OCI-LY3 (cell line): ENCODE results near the gene MTHFSD.

Source experiments
- H2AFZ ChIP-seq: fragments of 200-600, 300-600 bp; shearing (Covaris generic); 2 replicates; pipeline ENCODE4 v1.6.0; 2014; ENCODE audit warnings: antibody characterized with exemption, low read depth, low read length
- H3K27ac ChIP-seq: fragments of 200-600, 300-600 bp; sonication (generic); 2 replicates; pipeline ENCODE4 v1.5.1; 2014; ENCODE audit warnings: mild to moderate bottlenecking, low read length, moderate library complexity, mixed read lengths
- H3K27me3 ChIP-seq: fragments of 200-600, 300-600 bp; sonication (generic); 2 replicates; pipeline ENCODE4 v1.6.1; 2014; ENCODE audit warnings: low read depth, low read length, mixed read lengths
- H3K36me3 ChIP-seq: fragments of 200-600, 300-600 bp; sonication (generic); replicated peaks from 2 replicates; pipeline ENCODE3; 2014; ENCODE audit warnings: low read depth, low read length, mixed read lengths
- H3K4me1 ChIP-seq: fragments of 300-600, 200-600 bp; sonication (generic); 2 replicates; pipeline ENCODE4 v1.6.1; 2014; ENCODE audit warnings: low read length, mixed read lengths
- H3K4me2 ChIP-seq: fragments of 200-600, 300-600 bp; sonication (generic); 2 replicates; pipeline ENCODE4 v1.6.1; 2014; ENCODE audit warnings: low read length, mixed read lengths
- H3K4me3 ChIP-seq: fragments of 300-600, 200-600 bp; sonication (generic); 2 replicates; pipeline ENCODE4 v1.5.1; 2014; ENCODE audit warnings: antibody characterized with exemption, mild to moderate bottlenecking, low read length, moderate library complexity
- H3K79me2 ChIP-seq: fragments of 300-600, 200-600 bp; shearing (Covaris generic); 2 replicates; pipeline ENCODE4 v1.6.1; 2014; ENCODE audit warnings: mild to moderate bottlenecking, low read length, mixed read lengths
- H3K9ac ChIP-seq: fragments of 300-600, 200-600 bp; shearing (Covaris generic); 2 replicates; pipeline ENCODE4 v1.6.0; 2014; ENCODE audit warnings: mild to moderate bottlenecking, low read length, moderate library complexity
- H3K9me3 ChIP-seq: fragments of 200-600, 300-600 bp; shearing (Covaris generic); 2 replicates; pipeline ENCODE4 v1.6.1; 2014; ENCODE audit warnings: low read length, mixed read lengths; ENCODE audit not compliant: insufficient read depth
- H4K20me1 ChIP-seq: fragments of 200-600, 300-600 bp; sonication (generic); 2 replicates; pipeline ENCODE4 v1.6.1; 2016; ENCODE audit warnings: low read length, mixed read lengths; ENCODE audit not compliant: insufficient read depth
- CTCF ChIP-seq: fragments of 200-600, 300-600 bp; sonication (generic); IDR thresholded peaks from 2 replicates; pipeline ENCODE4 v1.5.1; 2014; ENCODE audit warnings: antibody characterized with exemption, low read length, low read depth
- EZH2phosphoT487 ChIP-seq: fragments of 200-600 bp; shearing (Covaris generic); IDR thresholded peaks from 2 replicates; pipeline ENCODE4 v1.6.1; 2018; ENCODE audit warnings: antibody characterized with exemption, mixed run types, low read depth

Gene MTHFSD

GRCh38 chr16:86513471-86514277 is 41.4 kb downstream of the MTHFSD start:
- no peak for TF ChIP-seq EZH2phosphoT487
- TF ChIP-seq CTCF = no peak
- Histone ChIP-seq H3K79me2 (no peaks in the 10 kb centered on the region), H3K9me3 (no peaks in the 10 kb centered on the region), H4K20me1 (no peaks in the 10 kb centered on the region), H2AFZ (no peak overlapping the region), H3K27ac (no peak overlapping the region), H3K4me1 (no peaks in the 10 kb centered on the region), H3K4me3 (no peak overlapping the region), H3K27me3 (no peaks in the 10 kb centered on the region), H3K9ac (no peak overlapping the region), H3K36me3 (no peaks in the 10 kb centered on the region), H3K4me2 (no peak overlapping the region)

GRCh38 chr16:86512860-86513470 is 42.1 kb downstream of the MTHFSD start:
- Histone ChIP-seq H3K27me3 (no peaks in the 10 kb centered on the region), H3K4me3 (no peak overlapping the region), H3K9ac (no peak overlapping the region), H3K27ac (no peak overlapping the region), H3K9me3 (no peaks in the 10 kb centered on the region), H3K79me2 (no peaks in the 10 kb centered on the region), H2AFZ (no peak overlapping the region), H3K36me3 (no peaks in the 10 kb centered on the region), H3K4me1 (no peaks in the 10 kb centered on the region), H4K20me1 (no peaks in the 10 kb centered on the region), H3K4me2 (no peak overlapping the region)
- TF ChIP-seq CTCF = no peak
- TF ChIP-seq EZH2phosphoT487 = no peak

- Histone ChIP-seq H3K4me3 (no peak overlapping the region), H3K79me2 (no peaks in the 10 kb centered on the region), H3K4me1 (no peaks in the 10 kb centered on the region), H3K27me3 (no peaks in the 10 kb centered on the region), H2AFZ (no peak overlapping the region), H3K36me3 (no peaks in the 10 kb centered on the region), H3K4me2 (no peak overlapping the region), H3K9me3 (no peaks in the 10 kb centered on the region), H4K20me1 (no peaks in the 10 kb centered on the region), H3K27ac (no peak overlapping the region), H3K9ac (no peak overlapping the region)
- TF ChIP-seq CTCF (no peak), EZH2phosphoT487 (no peak)
Measured at GRCh38 chr16:86512301-86512859, 42.7 kb downstream of the MTHFSD start.

- H2AFZ ChIP-seq = no peak overlapping the region
- no peaks in the 10 kb centered on the region for H3K9me3 ChIP-seq
- H3K36me3 ChIP-seq = no peaks in the 10 kb centered on the region
- no peaks in the 10 kb centered on the region for H3K4me1 ChIP-seq
- TF ChIP-seq CTCF (no peak), EZH2phosphoT487 (no peak)
- H4K20me1 ChIP-seq = no peaks in the 10 kb centered on the region
- H3K4me2 ChIP-seq = no peak overlapping the region
- no peaks in the 10 kb centered on the region for H3K79me2 ChIP-seq
- no peak overlapping the region for H3K27ac ChIP-seq
- no peak overlapping the region for H3K4me3 ChIP-seq
- H3K27me3 ChIP-seq = no peaks in the 10 kb centered on the region
- H3K9ac ChIP-seq = no peak overlapping the region
Measured at GRCh38 chr16:86511317-86512161, 43.5 kb downstream of the MTHFSD start.
